GM19468 (cell line): Measurements from ENCODE around the gene TSACC.

ENCODE experiments used
- ATAC-seq: cut with Tn5 transposase; IDR thresholded peaks from one replicate; pipeline ENCODE4 v1.9.1; 2021; ENCODE audit warnings: mild to moderate bottlenecking, moderate library complexity, moderate number of reproducible peaks; ENCODE audit not compliant: unreplicated experiment; ENCODE audit errors: extremely low read depth

The TSACC gene

GRCh38 chr1:156371553-156372264 is 33.4 kb downstream of the TSACC start:
- ATAC-seq: no peak

- ATAC-seq: no peak
Observed at GRCh38 chr1:156372265-156372586, 33.9 kb downstream of the TSACC start.

- no peak for ATAC-seq
Observed at GRCh38 chr1:156372876-156373275, 34.5 kb downstream of the TSACC start.

- no peak for ATAC-seq
Observed at GRCh38 chr1:156373546-156373945, 35.2 kb downstream of the TSACC start.

- ATAC-seq: no peak
Observed at GRCh38 chr1:156376146-156376545, 37.8 kb downstream of the TSACC start.

GRCh38 chr1:156376958-156377919 is 38.9 kb downstream of the TSACC start:
- ATAC-seq: no peak

GRCh38 chr1:156378557-156378956 is 40.2 kb downstream of the TSACC start:
- ATAC-seq: no peak

GRCh38 chr1:156379420-156380165 is 41.3 kb downstream of the TSACC start:
- no peak for ATAC-seq

- ATAC-seq: no peak
Observed at GRCh38 chr1:156382561-156382960, 44.2 kb downstream of the TSACC start.

GRCh38 chr1:156383023-156383422 is 44.7 kb downstream of the TSACC start:
- ATAC-seq: peak; percentile 58

- no peak for ATAC-seq
Observed at GRCh38 chr1:156384007-156384406, 45.7 kb downstream of the TSACC start.

- no peak for ATAC-seq
Observed at GRCh38 chr1:156384658-156385057, 46.3 kb downstream of the TSACC start.

- no peak for ATAC-seq
Observed at GRCh38 chr1:156385534-156386031, 47.3 kb downstream of the TSACC start.

GRCh38 chr1:156386134-156386901 is 48.0 kb downstream of the TSACC start:
- ATAC-seq: no peak

GRCh38 chr1:156386949-156387869 is 48.9 kb downstream of the TSACC start:
- no peak for ATAC-seq

GRCh38 chr1:156387870-156388173 is 49.5 kb downstream of the TSACC start:
- no peak for ATAC-seq

GRCh38 chr1:156388174-156389137 is 50.1 kb downstream of the TSACC start:
- no peak for ATAC-seq

GRCh38 chr1:156389311-156389710 is 51.0 kb downstream of the TSACC start:
- ATAC-seq: no peak
